Stromal cell of bone marrow (primary cell): Measurements from ENCODE around the gene OSGEPL1.
"Not testable (repeated sequence)": the region's sequence is repeated elsewhere in the genome, so short reads cannot be mapped to it uniquely, and the experiment has no call there.

Source experiments
- DNase-seq: peaks from one replicate; pipeline ENCODE4 v3.0.0-alpha.2; 2012; ENCODE audit warnings: low read depth

Gene OSGEPL1

GRCh38 chr2:189729430-189729829 is 33.2 kb downstream of the OSGEPL1 start:
- no peak for DNase-seq

- DNase-seq: no peak
Measured at GRCh38 chr2:189726849-189727248, 35.7 kb downstream of the OSGEPL1 start.

GRCh38 chr2:189726271-189726670 is 36.3 kb downstream of the OSGEPL1 start:
- no peak for DNase-seq

- DNase-seq: no peak
Measured at GRCh38 chr2:189723192-189723591, 39.4 kb downstream of the OSGEPL1 start.

- DNase-seq: no peak
Measured at GRCh38 chr2:189719571-189719970, 43.0 kb downstream of the OSGEPL1 start.

- not testable (repeated sequence) for DNase-seq
Measured at GRCh38 chr2:189717593-189717992, 45.0 kb downstream of the OSGEPL1 start.

- no peak for DNase-seq
Measured at GRCh38 chr2:189709501-189710221, 52.9 kb downstream of the OSGEPL1 start.

GRCh38 chr2:189702071-189702470 is 60.5 kb downstream of the OSGEPL1 start:
- no peak for DNase-seq

- no peak for DNase-seq
Measured at GRCh38 chr2:189700681-189701080, 61.9 kb downstream of the OSGEPL1 start.

- peak; percentile 39 for DNase-seq
Measured at GRCh38 chr2:189698020-189698887, 64.3 kb downstream of the OSGEPL1 start.
